Measurements from ENCODE around the gene DLG2. TPM values are rescaled to one million over a fixed set of nuclear protein-coding genes. Genes with fewer than 3 reads are reported as not detected.

Gene DLG2
- total RNA-seq, 3 donors from 2014 or later (not counting 1 experiment from before 2014, with no cell fraction given) = 1.7 to 2.9 (median 2.2) TPM

GRCh38 chr11:83409891-83410290, 2217.3 kb downstream of the DLG2 start:
- 84% methylated on average over 2 of the region's 2 CpGs for WGBS (ENCODE audit: insufficient coverage)
- Histone ChIP-seq H3K36me3 (ENCODE audit: control insufficient read depth, insufficient read depth, low read length) (no peaks in the 10 kb centered on the region), H3K27me3 (ENCODE audit: control insufficient read depth, insufficient read depth, low read length) (no peaks in the 10 kb centered on the region), H3K27ac (ENCODE audit: low read length) (no peak overlapping the region), H3K4me1 (ENCODE audit: control insufficient read depth, insufficient read depth, low read length) (no peaks in the 10 kb centered on the region), H3K9me3 (ENCODE audit: control insufficient read depth, insufficient read depth, low read length) (no peaks in the 10 kb centered on the region), H3K4me3 (ENCODE audit: low read length) (no peak overlapping the region)
- H3K4me3 Mint-ChIP-seq = no peak overlapping the region
- H3K9me3 Mint-ChIP-seq = peaks cover 0 to 3% of the 10 kb centered on the region in 2 donors
- no peaks in the 10 kb centered on the region for H3K4me1 Mint-ChIP-seq
- ATAC-seq (no peak), DNase-seq (no peak)
- intact Hi-C loops (cut with micrococcal nuclease) = no loop called here
- no peaks in the 10 kb centered on the region for H3K36me3 Mint-ChIP-seq
- H3K27me3 Mint-ChIP-seq (ENCODE audit: low read depth in 2 of 2) = no peaks in the 10 kb centered on the region
- no peak for TF ChIP-seq CTCF (IDR thresholded peaks at IDR 0.05)
- no peak overlapping the region for H3K27ac Mint-ChIP-seq

GRCh38 chr11:83409476-83409875, 2217.7 kb downstream of the DLG2 start:
- ATAC-seq (no peak), DNase-seq (no peak)
- intact Hi-C loops (cut with micrococcal nuclease) = no loop called here
- H3K36me3 Mint-ChIP-seq = no peaks in the 10 kb centered on the region
- Histone ChIP-seq H3K9me3 (ENCODE audit: control insufficient read depth, insufficient read depth, low read length) (no peaks in the 10 kb centered on the region), H3K27me3 (ENCODE audit: control insufficient read depth, insufficient read depth, low read length) (no peaks in the 10 kb centered on the region), H3K36me3 (ENCODE audit: control insufficient read depth, insufficient read depth, low read length) (no peaks in the 10 kb centered on the region), H3K27ac (ENCODE audit: low read length) (no peak overlapping the region), H3K4me1 (ENCODE audit: control insufficient read depth, insufficient read depth, low read length) (no peaks in the 10 kb centered on the region), H3K4me3 (ENCODE audit: low read length) (no peak overlapping the region)
- H3K9me3 Mint-ChIP-seq = peaks cover 0 to 2% of the 10 kb centered on the region in 2 donors
- no peak overlapping the region for H3K27ac Mint-ChIP-seq
- no peak for TF ChIP-seq CTCF (IDR thresholded peaks at IDR 0.05)
- H3K4me1 Mint-ChIP-seq = no peaks in the 10 kb centered on the region
- H3K4me3 Mint-ChIP-seq = no peak overlapping the region
- no peaks in the 10 kb centered on the region for H3K27me3 Mint-ChIP-seq (ENCODE audit: low read depth in 2 of 2)
- WGBS (ENCODE audit: insufficient coverage) = 100% methylated on average over 1 of the region's 1 CpG

GRCh38 chr11:83408946-83409345, 2218.2 kb downstream of the DLG2 start:
- H3K27ac ChIP-seq (ENCODE audit: low read length) = no peak overlapping the region
- H3K36me3 ChIP-seq (ENCODE audit: control insufficient read depth, insufficient read depth, low read length) = no peaks in the 10 kb centered on the region
- H3K4me1 ChIP-seq (ENCODE audit: control insufficient read depth, insufficient read depth, low read length) = no peaks in the 10 kb centered on the region
- peaks cover 0 to 2% of the 10 kb centered on the region in 2 donors for H3K9me3 Mint-ChIP-seq
- H3K4me1 Mint-ChIP-seq = no peaks in the 10 kb centered on the region
- H3K27me3 Mint-ChIP-seq (ENCODE audit: low read depth in 2 of 2) = no peaks in the 10 kb centered on the region
- no peaks in the 10 kb centered on the region for H3K27me3 ChIP-seq (ENCODE audit: control insufficient read depth, insufficient read depth, low read length)
- ATAC-seq (no peak), DNase-seq (no peak)
- H3K27ac Mint-ChIP-seq = no peak overlapping the region
- H3K36me3 Mint-ChIP-seq = no peaks in the 10 kb centered on the region
- TF ChIP-seq CTCF (IDR thresholded peaks at IDR 0.05) = no peak
- H3K4me3 Mint-ChIP-seq = no peak overlapping the region
- no peak overlapping the region for H3K4me3 ChIP-seq (ENCODE audit: low read length)
- no peaks in the 10 kb centered on the region for H3K9me3 ChIP-seq (ENCODE audit: control insufficient read depth, insufficient read depth, low read length)
- WGBS (ENCODE audit: insufficient coverage) = 62% methylated on average over 1 of the region's 1 CpG
- intact Hi-C loops (cut with micrococcal nuclease) = no loop called here

Other genes starting within 250 kb of the DLG2 start
- gene TMEM126B, start 1.2 kb upstream of the DLG2 start, total RNA-seq = 10 to 100 TPM; 29.4 to 38.6 (median 31.2) TPM
- 10 to 100 TPM; 16.8 to 27.6 (median 23.2) TPM for gene TMEM126A, start 20.6 kb upstream of the DLG2 start, total RNA-seq
- 10 to 100 TPM; 60.1 to 92.7 (median 82.0) TPM for gene CREBZF, start 37.8 kb upstream of the DLG2 start, total RNA-seq
- under 1 TPM; 0.25 to 0.31 (median 0.25) TPM for gene CCDC89, start 58.9 kb upstream of the DLG2 start, total RNA-seq
- 100 to 1,000 TPM; 116 to 237 (median 143) TPM for gene SYTL2, start 183.8 kb upstream of the DLG2 start, total RNA-seq
- gene CCDC83, start 228.0 kb upstream of the DLG2 start, total RNA-seq = under 1 TPM in 1 of 3 donors, not detected in 2; 0.12 TPM